Fibroblast of skin of scalp (primary cell): ENCODE data around the gene KCNG2.

Source experiments
- DNase-seq: peaks from one replicate; pipeline ENCODE4 v3.0.0-alpha.2; 2013

Gene KCNG2

DNA sequence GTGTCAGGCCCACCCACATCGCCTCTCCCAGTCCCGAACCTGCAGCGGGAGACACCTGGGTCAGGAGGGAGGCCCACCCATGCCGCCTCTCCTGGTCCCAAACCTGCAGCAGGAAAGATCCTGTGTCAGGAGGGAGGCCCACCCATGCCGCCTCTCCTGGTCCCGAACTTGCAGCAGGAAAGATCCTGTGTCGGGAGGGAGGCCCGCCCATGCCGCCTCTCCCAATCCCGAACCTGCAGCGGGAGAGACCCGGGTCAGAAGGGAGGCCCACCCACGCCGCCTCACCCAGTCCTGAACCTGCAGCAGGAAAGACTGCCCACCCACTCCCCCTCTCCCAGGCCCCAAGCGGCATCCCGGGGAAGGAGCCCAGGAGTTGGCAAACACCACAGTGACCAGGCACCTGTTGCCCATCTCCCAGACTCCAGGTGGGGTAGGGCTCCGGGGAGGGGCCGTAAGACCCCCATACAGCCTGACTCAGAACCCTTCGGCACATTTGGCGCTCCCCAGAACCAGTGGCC lies 145.9 kb downstream of the KCNG2 start:
- DNase-seq = no peak

DNA sequence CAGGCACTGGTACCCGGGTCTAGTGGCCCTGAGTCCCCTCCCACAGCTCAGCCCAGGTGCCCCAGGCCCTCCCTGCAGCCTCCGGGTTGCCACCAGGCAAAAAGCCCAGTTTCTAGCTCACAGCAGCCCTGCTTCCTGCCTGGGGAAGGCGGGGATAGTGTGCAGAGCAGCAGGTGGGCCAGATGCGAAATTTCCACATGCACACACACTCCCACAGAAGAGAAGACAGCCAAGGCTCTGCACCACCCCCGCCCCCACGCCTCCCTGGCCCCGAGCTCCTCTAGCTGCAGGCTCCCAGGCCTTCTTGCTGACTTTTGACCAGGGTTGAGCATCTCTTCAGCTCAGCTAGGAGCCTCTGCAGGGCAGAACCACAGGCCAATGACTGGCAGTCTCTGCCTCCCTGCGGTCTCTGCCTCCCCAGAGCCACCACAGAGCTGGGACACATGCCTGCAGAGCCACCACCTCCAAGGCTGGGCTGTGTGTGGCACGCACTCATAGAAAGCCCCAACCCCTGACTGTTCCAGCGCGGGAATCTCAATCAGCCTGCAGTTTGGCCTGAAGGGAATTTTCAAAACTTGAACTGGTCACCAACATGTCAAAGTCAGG lies 146.5 kb downstream of the KCNG2 start:
- peak; percentile 37 for DNase-seq

DNA sequence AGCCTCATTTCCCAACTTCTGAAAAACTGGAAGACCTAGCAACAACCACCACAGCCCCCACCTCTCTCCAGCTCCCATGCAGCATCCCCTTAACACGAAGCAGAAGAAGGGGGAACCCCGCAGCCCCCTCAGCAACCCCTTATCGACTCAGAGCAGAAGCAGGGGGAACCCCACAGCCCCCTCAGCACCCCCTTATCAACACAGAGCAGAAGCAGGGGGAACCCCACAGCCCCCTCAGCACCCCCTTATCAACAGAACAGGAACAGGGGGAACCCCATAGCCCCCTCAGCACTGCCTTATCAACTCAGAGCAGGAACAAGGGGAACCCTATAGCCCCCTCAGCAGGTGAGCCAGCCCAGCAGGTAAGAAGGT lies 147.0 kb downstream of the KCNG2 start:
- no peak for DNase-seq

DNA sequence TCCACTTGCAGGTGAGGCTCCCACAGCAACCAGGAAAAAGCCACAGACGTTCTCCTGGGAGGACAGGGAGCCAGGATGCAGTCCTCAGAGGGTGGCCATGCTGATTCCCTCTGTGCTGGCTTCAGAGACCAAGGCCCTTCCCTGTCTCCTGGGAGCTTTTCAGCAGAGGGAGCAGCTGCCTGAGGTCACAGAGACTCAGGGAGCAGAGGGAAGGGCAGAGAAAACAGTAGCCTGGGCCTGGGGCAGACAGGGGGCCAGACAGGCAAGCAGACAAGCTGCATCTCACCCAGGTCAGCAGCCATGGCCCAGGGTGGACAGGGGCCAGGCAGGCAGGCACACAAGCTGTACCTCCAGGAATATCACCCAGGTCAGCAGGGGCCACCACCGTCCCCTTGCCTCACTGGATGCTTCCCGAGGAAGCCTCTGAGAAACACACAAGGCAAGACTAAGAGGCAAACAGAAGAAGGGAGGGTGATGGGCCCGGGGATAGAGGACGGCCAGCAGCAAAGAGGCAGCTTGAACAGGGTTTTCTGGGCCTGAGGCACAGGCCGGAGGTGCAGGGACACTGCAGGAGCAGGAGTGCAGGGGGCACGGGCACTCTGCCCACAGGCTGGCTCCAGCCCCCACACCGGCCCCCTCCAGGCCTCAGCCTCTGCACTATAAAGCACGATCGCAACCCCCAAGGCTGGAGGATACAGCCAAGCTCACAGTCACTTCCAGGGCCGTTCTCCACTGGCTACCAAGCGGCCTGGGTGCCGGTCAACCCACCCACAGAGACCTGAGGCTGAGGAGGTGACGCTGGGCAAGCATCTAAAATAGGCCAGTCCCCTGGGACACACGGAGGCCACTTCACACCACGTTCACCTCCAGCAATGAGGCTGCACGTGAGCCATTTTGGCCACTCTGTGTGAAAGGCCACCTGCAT lies 147.6 kb downstream of the KCNG2 start:
- no peak for DNase-seq

DNA sequence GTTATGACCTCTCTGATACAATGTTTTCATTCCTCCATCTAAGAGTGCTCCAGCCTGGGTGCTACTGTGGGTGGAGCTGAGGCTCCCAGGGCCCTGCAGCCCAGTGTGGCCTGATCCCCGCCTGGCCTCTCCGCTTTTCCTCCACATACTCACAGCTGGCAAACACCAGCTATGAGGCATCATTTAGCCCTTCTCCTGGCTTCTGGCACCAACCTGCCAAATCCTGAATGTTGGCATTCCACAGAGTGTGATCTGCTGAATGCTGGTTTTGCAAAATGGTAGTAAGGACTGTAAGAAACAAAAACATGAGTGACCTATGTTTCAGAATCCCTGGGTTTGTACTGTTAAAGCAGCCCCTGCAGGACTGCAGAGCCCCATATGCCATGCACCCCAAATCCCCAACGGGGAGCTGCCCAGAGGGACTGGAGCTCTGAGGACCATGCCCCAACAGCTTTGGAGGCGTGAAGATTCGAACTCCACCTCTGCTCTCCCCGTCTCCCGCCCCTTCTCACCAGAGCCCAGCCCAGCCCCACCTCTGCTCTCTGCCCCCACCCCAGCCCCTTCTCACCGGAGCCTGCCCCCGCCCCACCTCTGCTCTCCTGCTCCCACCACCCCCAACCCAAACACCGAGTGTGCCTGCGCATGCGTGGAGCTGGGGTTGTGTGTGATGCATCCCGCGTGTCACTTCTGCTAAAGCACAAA lies 149.5 kb downstream of the KCNG2 start:
- no peak for DNase-seq

DNA sequence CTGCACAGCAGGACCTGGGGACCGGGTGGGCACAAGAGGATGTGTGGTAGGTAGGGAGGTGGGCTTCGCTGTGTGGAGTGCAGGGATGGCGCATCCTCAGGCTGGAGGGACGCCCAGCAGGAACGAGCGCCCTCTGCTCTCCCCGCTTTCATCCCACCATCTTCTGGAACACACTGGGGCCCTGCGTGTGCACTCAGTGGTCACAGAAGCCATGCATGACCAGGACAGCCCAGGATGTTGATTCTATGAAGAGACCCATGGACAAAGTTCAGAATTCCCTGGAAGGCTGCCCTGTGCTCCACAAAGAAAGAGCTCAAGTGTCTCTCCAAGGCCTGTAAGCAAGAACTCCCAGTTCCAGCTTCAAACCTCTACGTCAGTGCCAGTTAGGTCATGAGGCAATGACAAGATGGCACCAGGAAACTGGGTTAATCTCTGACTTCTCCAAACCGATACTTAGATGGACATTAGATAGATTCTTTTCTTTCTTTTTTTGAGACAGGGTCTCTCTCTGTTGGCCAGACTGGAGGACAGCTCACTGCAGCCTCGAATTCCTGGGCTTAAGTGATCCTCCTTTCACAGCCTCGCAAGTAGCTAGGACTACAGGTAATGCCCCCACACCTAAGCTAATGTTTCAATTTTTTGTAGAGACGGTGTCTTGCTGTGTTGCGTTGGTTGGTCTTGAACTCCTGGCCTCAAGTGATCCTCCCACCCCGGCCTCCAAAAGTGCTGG lies 150.3 kb downstream of the KCNG2 start:
- no peak for DNase-seq

DNA sequence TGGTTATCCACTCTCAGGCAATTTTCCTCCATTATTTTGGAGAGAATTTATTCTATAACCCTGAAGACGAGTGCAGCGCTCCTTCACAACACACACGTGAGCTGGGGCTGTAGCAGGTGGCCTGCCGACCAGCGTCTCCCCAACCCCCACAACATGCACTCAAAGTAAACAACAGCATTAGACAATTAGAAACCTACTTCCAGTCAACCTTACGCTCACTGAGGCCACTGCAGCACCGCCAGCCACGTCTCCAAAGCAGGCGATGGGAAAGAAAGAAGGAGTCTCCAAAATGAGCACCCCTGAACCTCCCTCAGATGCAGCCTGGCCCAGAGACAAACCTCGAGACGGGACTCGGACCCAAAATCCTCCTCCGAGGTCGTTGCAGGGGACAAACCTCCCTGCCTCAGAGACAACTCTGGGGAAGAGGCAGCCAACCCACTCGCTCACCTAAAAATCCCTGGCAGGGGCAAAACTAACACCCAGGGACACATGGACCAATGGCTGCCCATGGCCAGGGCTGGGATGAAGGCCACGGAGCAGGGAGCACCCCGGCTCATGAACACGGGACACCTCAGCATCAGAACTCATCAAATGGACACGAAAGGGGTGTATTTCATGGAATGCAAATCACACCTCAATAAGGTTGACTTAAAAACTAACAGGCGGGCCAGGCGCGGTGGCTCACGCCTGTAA lies 151.1 kb downstream of the KCNG2 start:
- DNase-seq = no peak
